K562 (cell line): ENCODE measurements around the gene KCNAB1. TPM values are rescaled to one million over a fixed set of nuclear protein-coding genes. Genes with fewer than 3 reads are reported as not detected.

Source experiments
- ATF2 ChIP-seq: sonication (generic); formaldehyde crosslinking; IDR thresholded peaks from 2 replicates; pipeline ENCODE4 v1.8.1; 2022; ENCODE audit warnings: missing genetic modification reagents
- BRCA1 ChIP-seq, 2 experiments: fragments of 450-650 bp in 1 of 2; sonication (generic) in 1 of 2; formaldehyde crosslinking in 1 of 2; IDR thresholded peaks; 2 replicates each; pipeline versions ENCODE4 v1.5.0 to v1.6.1; 2017 to 2020; ENCODE audit warnings: mild to moderate bottlenecking in 1 of 2, missing genetic modification reagents in 1 of 2
- MCM2 ChIP-seq: fragments of 450-650 bp; IDR thresholded peaks from 2 replicates; pipeline ENCODE4 v1.6.1; 2017; ENCODE audit warnings: low read depth, mild to moderate bottlenecking
- MGA ChIP-seq: fragments of 450-650 bp; IDR thresholded peaks from 2 replicates; pipeline ENCODE4 v1.6.1; 2016; ENCODE audit warnings: mild to moderate bottlenecking, moderate library complexity
- RFX5 ChIP-seq: IDR thresholded peaks from 2 replicates; pipeline ENCODE4 v1.6.1; 2011; ENCODE audit warnings: low read depth, mild to moderate bottlenecking, improper control_type of control experiment, low read length
- TRIM24 ChIP-seq, 2 experiments: fragments of 450-650 bp; IDR thresholded peaks; 2 replicates each; pipeline ENCODE4 v1.6.1; 2016
- polyA plus RNA-seq, 8 experiments: library from polyadenylated mRNA; depleted of rRNA in 4 of 8; stranded (reverse) in 5 of 8; unstranded in 3 of 8; fragments of >200 nt; fragmentation: Nextera tagmentation in 2 of 8; fragmentation: Illumina TruSeq in 1 of 8; extraction: Ambion mirVana in 2 of 8; extraction: Trizol in 1 of 8; gene quantifications; 2 replicates each; pipeline versions ENCODE4 v1.2.1 to v1.2.3, GENCODE V29; 2011 to 2014; ENCODE audit warnings: inconsistent platforms in 1 of 8, missing spikeins in 1 of 8
- total RNA-seq, 7 experiments: library from RNA; depleted of rRNA in 6 of 7; stranded (reverse); fragments of >200 nt in 6 of 7; fragmentation: Illumina TruSeq in 2 of 7; extraction: Trizol in 2 of 7; gene quantifications; 2 replicates each; pipeline versions ENCODE4 v1.2.1 to v1.2.3, GENCODE V29; 2011 to 2021; ENCODE audit warnings: low replicate concordance in 1 of 7
- TF ChIP-seq, protein P1 (sequence below): sonication (generic); formaldehyde crosslinking; IDR thresholded peaks from 2 replicates; pipeline ENCODE4 v1.8.1; 2023; ENCODE audit warnings: mild to moderate bottlenecking, missing genetic modification reagents

KCNAB1 gene
- total and polyA plus RNA-seq, 9 of the 15 experiments (the other 6 are each of a cell fraction or from before 2014, with no cell fraction given) = 0.14 to 1.2 (median 0.51) TPM

DNA sequence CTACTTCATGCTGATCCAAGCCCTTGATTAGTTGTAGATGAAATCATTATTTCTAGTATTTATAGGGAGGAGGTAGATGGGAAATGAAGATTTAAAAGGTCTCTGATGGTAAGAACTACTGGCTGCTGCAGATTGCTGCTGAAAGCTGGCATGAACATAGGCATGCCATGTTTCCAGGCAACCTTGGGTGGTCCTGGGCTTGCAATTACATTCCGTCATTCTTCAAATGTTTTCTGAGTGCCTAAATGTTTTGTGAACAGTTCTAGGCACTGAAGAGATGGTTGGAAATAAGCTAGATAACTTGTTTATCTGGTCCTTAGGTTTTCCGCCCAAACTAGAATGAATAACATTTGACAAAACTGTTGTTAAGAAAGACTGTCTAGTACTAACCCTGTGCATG, 95.8 kb downstream of the KCNAB1 start (continued):
- TF ChIP-seq MGA (no peak), TRIM24 (IDR thresholded peaks at IDR 0.05) (no peak), BRCA1 (IDR thresholded peaks at IDR 0.05) (no peak), BRCA1 (CRISPR knock-in tag; IDR thresholded peaks at IDR 0.05) (no peak), ATF2 (CRISPR knock-in tag) (no peak), MCM2 (no peak), RFX5 (no peak)
- TF ChIP-seq, protein P1, sequence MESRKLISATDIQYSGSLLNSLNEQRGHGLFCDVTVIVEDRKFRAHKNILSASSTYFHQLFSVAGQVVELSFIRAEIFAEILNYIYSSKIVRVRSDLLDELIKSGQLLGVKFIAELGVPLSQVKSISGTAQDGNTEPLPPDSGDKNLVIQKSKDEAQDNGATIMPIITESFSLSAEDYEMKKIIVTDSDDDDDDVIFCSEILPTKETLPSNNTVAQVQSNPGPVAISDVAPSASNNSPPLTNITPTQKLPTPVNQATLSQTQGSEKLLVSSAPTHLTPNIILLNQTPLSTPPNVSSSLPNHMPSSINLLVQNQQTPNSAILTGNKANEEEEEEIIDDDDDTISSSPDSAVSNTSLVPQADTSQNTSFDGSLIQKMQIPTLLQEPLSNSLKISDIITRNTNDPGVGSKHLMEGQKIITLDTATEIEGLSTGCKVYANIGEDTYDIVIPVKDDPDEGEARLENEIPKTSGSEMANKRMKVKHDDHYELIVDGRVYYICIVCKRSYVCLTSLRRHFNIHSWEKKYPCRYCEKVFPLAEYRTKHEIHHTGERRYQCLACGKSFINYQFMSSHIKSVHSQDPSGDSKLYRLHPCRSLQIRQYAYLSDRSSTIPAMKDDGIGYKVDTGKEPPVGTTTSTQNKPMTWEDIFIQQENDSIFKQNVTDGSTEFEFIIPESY (CRISPR knock-in tag) = no peak
